ENCODE data around the gene MID2.

Gene MID2

DNA sequence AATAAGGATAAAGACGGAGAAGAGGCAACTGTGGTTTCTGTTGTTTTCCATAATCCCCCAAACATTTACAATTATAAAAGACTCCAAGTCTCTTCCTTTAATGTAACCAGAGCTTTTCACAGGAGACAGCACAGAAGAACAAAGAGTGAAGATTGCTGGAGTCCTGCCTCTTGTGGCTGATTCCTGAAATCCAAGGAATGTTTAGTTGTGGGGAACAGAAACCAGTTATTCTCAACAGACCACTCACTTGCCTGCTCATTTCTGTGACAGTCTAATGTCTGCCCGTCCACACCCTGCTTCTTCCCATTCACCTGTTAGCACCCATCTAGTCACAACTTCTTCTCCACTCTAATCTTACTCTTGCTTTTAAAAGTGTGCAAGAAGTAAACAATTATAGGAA, 144.4 kb downstream of the MID2 start:
- no peak for DNase-seq

DNA sequence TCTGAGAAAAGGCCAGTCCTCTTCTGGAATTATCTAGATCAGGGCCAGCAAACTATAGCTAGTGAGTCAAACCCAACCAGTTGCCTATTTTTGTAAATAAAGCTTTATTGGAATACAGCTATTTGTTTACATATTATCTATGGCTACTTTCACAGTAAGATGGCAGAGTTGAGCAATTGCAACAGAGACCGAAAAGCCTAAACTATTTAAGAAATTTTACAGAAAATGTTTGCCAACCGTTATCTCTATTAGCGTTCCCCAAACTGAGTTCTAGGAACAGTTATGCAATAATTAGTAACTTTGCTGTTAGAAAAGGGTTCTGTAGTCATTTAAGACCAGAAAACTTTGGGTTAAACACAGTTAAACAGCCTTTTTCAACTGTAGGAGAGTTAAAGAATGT, 146.0 kb downstream of the MID2 start:
- no peak for DNase-seq

Measured in NCI-H146 (cell line).